A549 (cell line): ENCODE results near the gene TTLL1.
"Not testable (repeated sequence)": the region's sequence is repeated elsewhere in the genome, so short reads cannot be mapped to it uniquely, and the experiment has no call there.

Source experiments
- JUNB ChIP-seq: fragments of >200 bp; sonication (Bioruptor Twin); formaldehyde crosslinking; IDR thresholded peaks from 2 replicates; pipeline ENCODE4 v1.6.1; 2016
- MYC ChIP-seq: IDR thresholded peaks from 2 replicates; pipeline ENCODE4 v1.6.1; 2012; ENCODE audit warnings: mild to moderate bottlenecking, inconsistent platforms, low read length, improper control_type of control experiment, borderline replicate concordance

DNA sequence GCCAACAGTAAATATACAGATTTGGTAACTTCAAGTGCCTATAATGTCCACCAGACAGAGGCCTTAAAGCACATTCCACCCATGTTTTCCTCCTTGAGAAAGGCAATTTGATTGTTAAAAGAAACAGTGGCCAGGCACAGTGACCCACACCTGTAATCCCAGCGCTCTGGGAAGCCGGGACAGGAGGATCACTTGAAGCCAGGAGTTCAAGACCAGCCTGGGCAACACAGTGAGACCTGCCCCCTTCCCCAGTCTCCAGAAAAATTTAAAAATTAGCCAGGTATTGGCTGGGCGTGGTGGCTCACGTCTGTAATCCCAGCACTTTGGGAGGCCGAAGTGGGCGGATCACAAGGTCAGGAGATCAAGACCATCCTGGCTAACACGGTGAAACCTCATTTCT, 93.5 kb downstream of the TTLL1 start:
- not testable (repeated sequence) for TF ChIP-seq MYC, JUNB
